Gastrocnemius medialis (tissue), 4 donors: ENCODE data around the gene NT5C1B.

Experiments
- POLR2A ChIP-seq, 2 donors: fragments of 450-650 bp; IDR thresholded peaks; one replicate each; pipeline ENCODE4 v1.6.1; 2017; ENCODE audit warnings: antibody characterized with exemption in 2 of 2, mild to moderate bottlenecking in 2 of 2, moderate library complexity in 2 of 2
- TF ChIP-seq, protein P1 (sequence below), 5 experiments: fragments of 450-650 bp in 3 of 5; fragments of 200-600 bp in 2 of 5; sonication (generic) in 2 of 5; IDR thresholded peaks in 4 of 5; conservative IDR thresholded peaks in 1 of 5; 1 replicate in 4 of 5; 2 replicates in 1 of 5; pipeline ENCODE4 v1.5.1; 2016 to 2019; ENCODE audit warnings: antibody characterized with exemption in 5 of 5, mild to moderate bottlenecking in 3 of 5, moderate library complexity in 3 of 5

DNA sequence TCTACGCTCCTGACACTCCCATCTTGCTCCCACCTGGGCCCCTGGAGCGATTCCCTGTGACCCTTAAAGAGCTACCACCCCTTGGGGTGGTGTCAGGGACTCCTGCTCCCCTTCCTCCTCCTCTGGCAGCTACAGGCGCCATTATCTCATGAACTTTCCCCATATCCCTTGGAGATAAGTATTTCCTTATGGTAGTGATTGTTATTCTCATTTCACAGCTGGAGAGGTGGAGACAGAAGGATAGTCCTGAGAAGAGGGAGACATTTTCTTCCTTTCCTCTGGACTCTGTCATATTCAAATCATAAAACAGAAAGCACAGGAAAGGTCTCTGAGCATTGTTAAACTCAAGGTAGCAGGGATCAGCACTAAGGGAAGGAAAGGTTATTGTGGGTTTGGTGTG, 63.5 kb downstream of the NT5C1B start:
- TF ChIP-seq, protein P1, sequence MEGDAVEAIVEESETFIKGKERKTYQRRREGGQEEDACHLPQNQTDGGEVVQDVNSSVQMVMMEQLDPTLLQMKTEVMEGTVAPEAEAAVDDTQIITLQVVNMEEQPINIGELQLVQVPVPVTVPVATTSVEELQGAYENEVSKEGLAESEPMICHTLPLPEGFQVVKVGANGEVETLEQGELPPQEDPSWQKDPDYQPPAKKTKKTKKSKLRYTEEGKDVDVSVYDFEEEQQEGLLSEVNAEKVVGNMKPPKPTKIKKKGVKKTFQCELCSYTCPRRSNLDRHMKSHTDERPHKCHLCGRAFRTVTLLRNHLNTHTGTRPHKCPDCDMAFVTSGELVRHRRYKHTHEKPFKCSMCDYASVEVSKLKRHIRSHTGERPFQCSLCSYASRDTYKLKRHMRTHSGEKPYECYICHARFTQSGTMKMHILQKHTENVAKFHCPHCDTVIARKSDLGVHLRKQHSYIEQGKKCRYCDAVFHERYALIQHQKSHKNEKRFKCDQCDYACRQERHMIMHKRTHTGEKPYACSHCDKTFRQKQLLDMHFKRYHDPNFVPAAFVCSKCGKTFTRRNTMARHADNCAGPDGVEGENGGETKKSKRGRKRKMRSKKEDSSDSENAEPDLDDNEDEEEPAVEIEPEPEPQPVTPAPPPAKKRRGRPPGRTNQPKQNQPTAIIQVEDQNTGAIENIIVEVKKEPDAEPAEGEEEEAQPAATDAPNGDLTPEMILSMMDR (IDR thresholded peaks at IDR 0.05 in 4 of 5, conservative IDR thresholded peaks at IDR 0.05 in 1 of 5): no peak
- no peak for TF ChIP-seq POLR2A (IDR thresholded peaks at IDR 0.05)
